PC-3 (cell line): ENCODE data around the gene CACNA2D2. TPM values are rescaled to one million over a fixed set of nuclear protein-coding genes. Genes with fewer than 3 reads are reported as not detected.

Experiments used
- ATAC-seq: fragments of 200-7000 bp; cut with Tn5 transposase; 2 replicates; pipeline ENCODE4 v1.9.1; 2020; ENCODE audit warnings: mild to moderate bottlenecking, moderate library complexity
- BruUV-seq: library from RNA; stranded (reverse); fragments of 400-500 nt; replicated peaks from 2 replicates; lab custom pipeline; 2021; lab: Mats Ljungman, UMichigan
- CTCF ChIA-PET: fragments of 300-600 bp; sonication (Branson Sonifier 250); formaldehyde crosslinking; loops from one replicate; lab custom pipeline; 2022; ENCODE audit warnings: antibody characterized with exemption; lab: Charles Lee
- POLR2A ChIA-PET: fragments of 300-600 bp; sonication (Branson Sonifier 250); formaldehyde crosslinking; loops from one replicate; lab custom pipeline; 2022; ENCODE audit warnings: antibody characterized with exemption; ENCODE audit not compliant: unreplicated experiment; lab: Charles Lee
- DNase-seq: peaks from one replicate; pipeline ENCODE4 v3.0.0-alpha.2; 2015
- H2AFZ ChIP-seq: fragments of 300-600 bp; sonication (generic); 2 replicates; pipeline ENCODE4 v1.6.0; 2016; ENCODE audit warnings: antibody characterized with exemption, low read length
- H3F3A ChIP-seq: fragments of 300-600 bp; sonication (generic); one replicate; pipeline ENCODE4 v1.6.0; 2017; ENCODE audit warnings: antibody characterized with exemption, low read length, control low read depth, mild to moderate bottlenecking; ENCODE audit not compliant: unreplicated experiment
- H3K27ac ChIP-seq: fragments of 300-600 bp; sonication (generic); 2 replicates; pipeline ENCODE4 v1.5.1; 2016; ENCODE audit warnings: mild to moderate bottlenecking, low read length
- H3K27me3 ChIP-seq: fragments of 300-600 bp; sonication (generic); 2 replicates; pipeline ENCODE4 v1.6.1; 2016; ENCODE audit warnings: low read length, mixed read lengths
- H3K36me3 ChIP-seq: fragments of 300-600 bp; sonication (generic); 2 replicates; pipeline ENCODE4 v1.6.1; 2016; ENCODE audit warnings: low read depth, mixed run types, low read length, mixed read lengths
- H3K4me1 ChIP-seq: fragments of 300-600 bp; sonication (generic); 2 replicates; pipeline ENCODE4 v1.5.1; 2016; ENCODE audit warnings: low read length; ENCODE audit not compliant: insufficient read depth
- H3K4me2 ChIP-seq: fragments of 300-600 bp; sonication (generic); 2 replicates; pipeline ENCODE4 v1.6.0; 2016; ENCODE audit warnings: low read length
- H3K4me3 ChIP-seq: fragments of 300-600 bp; sonication (generic); 2 replicates; pipeline ENCODE4 v1.5.1; 2016; ENCODE audit warnings: mild to moderate bottlenecking, low read length, mixed read lengths
- H3K79me2 ChIP-seq: fragments of 300-600 bp; sonication (generic); 2 replicates; pipeline ENCODE4 v1.6.1; 2017; ENCODE audit warnings: low read length, mixed read lengths
- H3K9ac ChIP-seq: fragments of 300-600 bp; sonication (generic); 2 replicates; pipeline ENCODE4 v1.6.0; 2016; ENCODE audit warnings: mild to moderate bottlenecking, low read length
- H3K9me2 ChIP-seq: fragments of 300-600 bp; sonication (generic); replicated peaks from 2 replicates; pipeline ENCODE4 v1.6.1; 2016; ENCODE audit warnings: mixed run types, low read length, mixed read lengths
- H3K9me3 ChIP-seq: fragments of 300-600 bp; sonication (generic); 2 replicates; pipeline ENCODE4 v1.6.1; 2016; ENCODE audit warnings: low read length, mixed read lengths
- H4K20me1 ChIP-seq: fragments of 300-600 bp; sonication (generic); 2 replicates; pipeline ENCODE4 v1.6.1; 2016; ENCODE audit warnings: low read length, mixed read lengths
- EZH2 ChIP-seq: fragments of 300-600 bp; sonication (generic); IDR thresholded peaks from one replicate; pipeline ENCODE4 v1.6.1; 2017; ENCODE audit warnings: antibody characterized with exemption, mild to moderate bottlenecking, low read length; ENCODE audit not compliant: unreplicated experiment
- EZH2phosphoT487 ChIP-seq: fragments of 300-600 bp; sonication (generic); IDR thresholded peaks from 2 replicates; pipeline ENCODE4 v1.6.1; 2018; ENCODE audit warnings: mild to moderate bottlenecking, antibody characterized with exemption, low read length, borderline replicate concordance
- intact Hi-C: fragments of 100-400 bp; cut with micrococcal nuclease; formaldehyde crosslinking; loops from 2 replicates; pipeline ENCODE4 v1.9.0; 2023
- total RNA-seq: library from RNA; depleted of rRNA; stranded (reverse); fragments of >200 nt; gene quantifications from 2 replicates; pipeline ENCODE4 v1.2.3, GENCODE V29; 2014
- TF ChIP-seq, protein P1 (sequence below): fragments of 300-600 bp; sonication (generic); conservative IDR thresholded peaks from 2 replicates; pipeline ENCODE4 v1.5.1; 2017; ENCODE audit warnings: antibody characterized with exemption, low read depth, mild to moderate bottlenecking, low read length

CACNA2D2 gene
- total RNA-seq, 1 experiment from 2014 or later = 0.44 TPM

GRCh38 chr3:50502584-50503423 lies 630 bp downstream of the CACNA2D2 start:
- no peak for DNase-seq
- H3K9me3 ChIP-seq = no peaks in the 10 kb centered on the region
- intact Hi-C loops = no loop called here
- H2AFZ ChIP-seq = peak overlapping the region; percentile 76; the same call in 1 of the 2 replicates
- H3K4me1 ChIP-seq = 0 out of 2 replicates have a peak, but pooled peaks cover 5% of the 10 kb centered on the region
- H3K79me2 ChIP-seq = no peaks in the 10 kb centered on the region
- H4K20me1 ChIP-seq = no peaks in the 10 kb centered on the region
- peak overlapping the region; percentile 88 for H3K4me2 ChIP-seq
- BruUV-seq = no TSS peak
- ATAC-seq = peak; percentile 37
- H3K36me3 ChIP-seq = no peaks in the 10 kb centered on the region
- H3K9ac ChIP-seq = no peak overlapping the region
- H3K4me3 ChIP-seq = peak overlapping the region; percentile 68
- no peak overlapping the region for H3K27ac ChIP-seq
- peaks cover 20% of the 10 kb centered on the region for H3K27me3 ChIP-seq
- no peaks in the 10 kb centered on the region for H3K9me2 ChIP-seq
- TF ChIP-seq, protein P1, sequence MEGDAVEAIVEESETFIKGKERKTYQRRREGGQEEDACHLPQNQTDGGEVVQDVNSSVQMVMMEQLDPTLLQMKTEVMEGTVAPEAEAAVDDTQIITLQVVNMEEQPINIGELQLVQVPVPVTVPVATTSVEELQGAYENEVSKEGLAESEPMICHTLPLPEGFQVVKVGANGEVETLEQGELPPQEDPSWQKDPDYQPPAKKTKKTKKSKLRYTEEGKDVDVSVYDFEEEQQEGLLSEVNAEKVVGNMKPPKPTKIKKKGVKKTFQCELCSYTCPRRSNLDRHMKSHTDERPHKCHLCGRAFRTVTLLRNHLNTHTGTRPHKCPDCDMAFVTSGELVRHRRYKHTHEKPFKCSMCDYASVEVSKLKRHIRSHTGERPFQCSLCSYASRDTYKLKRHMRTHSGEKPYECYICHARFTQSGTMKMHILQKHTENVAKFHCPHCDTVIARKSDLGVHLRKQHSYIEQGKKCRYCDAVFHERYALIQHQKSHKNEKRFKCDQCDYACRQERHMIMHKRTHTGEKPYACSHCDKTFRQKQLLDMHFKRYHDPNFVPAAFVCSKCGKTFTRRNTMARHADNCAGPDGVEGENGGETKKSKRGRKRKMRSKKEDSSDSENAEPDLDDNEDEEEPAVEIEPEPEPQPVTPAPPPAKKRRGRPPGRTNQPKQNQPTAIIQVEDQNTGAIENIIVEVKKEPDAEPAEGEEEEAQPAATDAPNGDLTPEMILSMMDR = no peak
- TF ChIP-seq EZH2 = peak; percentile 58
- no peaks in the 10 kb centered on the region for H3F3A ChIP-seq
- CTCF ChIA-PET = no interaction called here
- POLR2A ChIA-PET = no interaction called here

DNA sequence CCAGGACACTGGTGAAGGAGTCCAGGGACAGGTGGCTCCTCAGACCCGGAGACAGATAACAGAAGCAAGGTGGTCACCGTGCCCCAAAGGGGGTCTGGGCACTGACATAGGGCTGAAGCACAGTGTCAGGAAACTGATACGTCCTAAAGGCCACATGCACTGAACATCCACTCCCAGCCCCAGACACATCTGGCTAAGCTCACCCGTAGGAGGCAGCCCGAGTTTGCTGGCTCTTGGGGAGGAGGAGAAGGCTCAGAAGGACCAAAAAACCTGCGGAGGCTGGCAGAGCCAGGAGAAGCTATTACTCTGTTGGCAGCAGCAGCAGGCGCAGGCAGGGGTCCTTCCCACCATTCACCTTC lies 1.2 kb downstream of the CACNA2D2 start:
- H3K9me3 ChIP-seq = no peaks in the 10 kb centered on the region
- H2AFZ ChIP-seq = no peak overlapping the region
- H3K27me3 ChIP-seq = peaks cover 18% of the 10 kb centered on the region
- H4K20me1 ChIP-seq = no peaks in the 10 kb centered on the region
- H3K4me3 ChIP-seq = no peak overlapping the region; the same call in 1 of the 2 replicates
- no peak for DNase-seq
- H3K4me1 ChIP-seq = 0 out of 2 replicates have a peak, but pooled peaks cover 5% of the 10 kb centered on the region
- H3K4me2 ChIP-seq = peak overlapping the region; percentile 88
- H3F3A ChIP-seq = no peaks in the 10 kb centered on the region
- CTCF ChIA-PET = no interaction called here
- TF ChIP-seq, protein P1 = no peak
- no peak for TF ChIP-seq EZH2phosphoT487
- no peak for TF ChIP-seq EZH2
- no peaks in the 10 kb centered on the region for H3K79me2 ChIP-seq
- no peak overlapping the region for H3K27ac ChIP-seq
- ATAC-seq = no peak
- POLR2A ChIA-PET = no interaction called here
- no peaks in the 10 kb centered on the region for H3K9me2 ChIP-seq
- BruUV-seq = no TSS peak
- intact Hi-C loops = no loop called here
- no peak overlapping the region for H3K9ac ChIP-seq
- no peaks in the 10 kb centered on the region for H3K36me3 ChIP-seq
